Muscle of arm (tissue), 12 donors: ENCODE results near the gene CPB2. TPM values are rescaled to one million over a fixed set of nuclear protein-coding genes. Genes with fewer than 3 reads are reported as not detected.

Experiments
- DNase-seq: peaks from one replicate; pipeline ENCODE4 v3.0.0-alpha.2; 2013
- polyA plus RNA-seq, 12 donors: library from polyadenylated mRNA; unstranded; fragments of 120-200 nt; gene quantifications; one replicate each; pipeline ENCODE4 v1.2.1, GENCODE V29; 2013; ENCODE audit not compliant: insufficient read length in 12 of 12

CPB2 gene
- polyA plus RNA-seq, 12 donors = 0.11 to 1.4 (median 0.26) TPM; not detected in 6

DNA sequence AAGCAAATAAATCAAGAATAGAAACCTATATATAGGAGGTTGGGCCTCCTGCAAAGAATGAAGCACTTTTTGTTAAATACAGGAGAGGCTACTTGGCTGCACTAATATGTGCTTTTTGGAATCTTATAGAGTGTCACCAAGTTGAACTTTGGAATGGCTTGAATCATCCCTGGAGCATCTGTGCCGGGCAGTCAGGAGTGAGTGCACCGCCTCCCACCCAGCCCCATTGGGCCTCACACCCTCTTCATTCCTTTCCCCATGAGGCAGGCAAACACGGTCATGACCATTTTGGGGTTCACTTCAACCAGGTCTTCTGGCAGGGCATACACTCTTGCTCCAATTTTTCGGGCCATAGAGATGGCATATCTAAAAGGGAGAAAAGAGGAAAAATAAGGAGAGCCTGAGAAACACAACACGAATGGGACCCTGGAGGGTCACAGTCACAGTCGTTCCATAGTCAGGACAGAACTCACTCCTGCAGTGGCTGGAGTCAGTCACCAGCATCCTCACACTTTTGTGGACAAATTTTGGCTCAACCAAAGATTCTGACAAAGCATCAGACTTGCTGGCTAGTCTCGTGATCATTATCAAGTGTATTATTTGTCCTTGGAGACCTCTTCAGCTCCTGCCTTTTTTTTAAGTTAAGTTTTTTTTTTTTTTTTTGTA lies 22.7 kb upstream of the CPB2 start:
- DNase-seq = no peak

DNA sequence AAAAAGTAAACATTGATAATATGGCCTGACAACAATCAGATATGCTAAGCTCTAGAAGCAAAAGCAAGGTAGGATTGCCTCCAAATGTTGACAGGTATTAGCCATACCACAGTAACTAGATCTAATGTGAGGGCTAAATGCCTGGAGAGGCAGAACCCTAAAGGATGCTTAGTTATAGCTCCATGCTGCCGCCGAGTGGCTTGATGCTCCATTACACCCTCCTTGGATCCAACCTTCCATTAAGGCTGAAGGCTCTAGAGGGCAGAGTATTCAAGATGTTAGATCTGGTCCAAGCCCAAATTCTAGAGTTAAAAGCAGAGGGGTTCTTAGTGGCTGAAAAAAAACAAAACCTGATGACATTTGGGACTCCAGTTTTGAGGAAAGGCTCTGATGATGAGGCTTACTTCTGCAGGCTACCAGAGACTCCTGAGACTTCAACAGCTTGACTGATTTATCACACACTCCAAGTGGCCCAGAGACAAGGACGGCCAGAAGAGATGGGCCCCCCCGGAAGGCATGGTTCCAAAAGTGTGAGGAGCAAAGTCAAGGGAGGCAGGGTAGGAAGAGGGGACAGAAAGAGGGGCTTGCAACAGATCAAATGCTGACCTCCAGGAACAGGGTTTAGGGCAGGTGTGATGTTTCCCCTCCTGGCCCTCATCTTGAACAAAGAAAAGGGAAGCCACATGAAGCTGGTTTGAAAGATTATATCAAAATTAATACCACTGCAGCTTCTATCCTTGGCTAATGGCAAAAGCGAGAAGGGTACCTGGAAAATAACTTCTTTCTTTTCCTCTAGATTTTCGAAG lies 21.9 kb upstream of the CPB2 start:
- peak; percentile 36 for DNase-seq

DNA sequence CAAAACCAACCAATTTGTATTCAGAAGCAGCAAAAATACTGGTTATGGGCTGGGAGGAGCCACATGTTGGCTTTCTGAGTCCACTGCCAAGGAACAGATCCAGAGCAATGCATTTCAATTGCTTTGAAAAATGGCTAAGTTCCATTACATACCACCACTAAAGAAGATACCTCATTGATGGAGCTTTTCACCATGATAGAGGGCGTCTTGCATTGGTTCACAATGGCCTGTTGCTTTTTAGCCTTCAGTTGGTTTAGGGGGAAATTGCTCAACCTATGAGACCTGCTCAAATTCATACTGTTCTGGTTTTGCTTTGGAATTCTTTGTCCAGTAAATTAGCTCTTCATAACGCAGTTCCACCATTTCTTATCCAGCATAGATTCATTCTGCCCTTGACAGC lies 21.2 kb upstream of the CPB2 start:
- DNase-seq = no peak

DNA sequence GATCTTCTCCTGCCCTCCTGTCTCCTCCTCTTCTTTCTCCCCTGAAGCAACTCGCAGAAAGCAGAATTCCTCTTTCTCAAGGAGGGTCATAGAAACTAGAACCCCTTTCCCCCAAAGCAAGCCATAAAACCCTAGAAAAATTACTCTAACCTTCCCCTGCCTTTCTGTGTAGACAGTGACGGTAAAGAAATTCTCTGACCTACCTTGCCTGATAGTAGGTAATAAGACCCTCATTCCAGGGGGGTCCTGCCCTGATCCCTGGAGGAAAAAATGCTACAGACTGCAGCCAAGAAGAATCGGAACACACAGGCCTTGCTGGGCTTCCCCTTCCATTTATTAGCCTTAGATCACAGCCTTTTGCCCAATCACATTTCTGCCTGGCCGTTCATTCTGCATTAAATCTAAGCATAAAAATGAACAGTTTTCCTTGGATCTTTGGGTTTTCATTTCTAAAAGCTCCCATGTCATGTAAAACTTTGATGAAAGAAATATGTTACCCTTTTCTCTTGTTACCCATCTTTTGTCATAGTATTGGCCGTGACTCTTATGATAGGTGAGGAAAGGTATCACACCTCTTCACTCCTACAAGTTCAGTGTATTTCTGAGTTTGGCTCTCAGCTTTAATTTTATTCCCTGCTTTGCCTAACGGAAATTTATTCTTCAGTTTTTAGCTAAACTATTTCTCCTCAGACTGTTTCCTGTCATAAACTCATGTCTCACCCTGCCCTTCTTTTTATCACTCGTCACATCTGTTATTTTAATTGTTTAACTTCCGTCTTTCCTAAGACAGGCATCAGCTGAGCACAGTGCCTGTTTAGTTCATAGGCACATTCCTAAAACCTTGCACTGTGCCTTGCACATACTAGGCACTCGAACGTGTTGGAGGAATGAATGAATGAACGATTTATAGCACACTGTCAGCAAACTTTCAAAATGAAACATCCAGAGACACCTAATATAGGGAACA lies 20.4 kb upstream of the CPB2 start:
- DNase-seq = no peak

DNA sequence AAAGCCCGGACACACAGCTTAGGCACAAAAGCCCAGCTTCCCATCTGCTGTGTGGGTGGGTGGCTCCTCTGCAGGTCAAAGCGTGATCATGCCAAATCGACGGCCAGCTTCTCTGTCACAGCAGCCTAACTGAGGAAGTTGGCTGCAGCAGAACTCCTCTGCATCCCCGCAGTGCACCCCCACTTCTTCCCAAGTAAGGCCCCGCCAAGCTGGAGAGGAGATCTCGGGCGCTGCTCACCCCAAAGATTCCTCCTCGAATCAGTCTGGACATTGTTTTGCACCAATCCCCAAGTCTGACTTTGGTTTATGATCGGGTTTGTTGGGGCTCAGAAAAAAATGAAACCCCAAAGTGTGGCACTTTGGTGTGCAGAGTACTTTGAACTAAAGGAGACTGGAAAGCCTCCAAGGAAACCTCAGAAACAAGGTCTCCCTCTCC lies 19.7 kb upstream of the CPB2 start:
- no peak for DNase-seq

DNA sequence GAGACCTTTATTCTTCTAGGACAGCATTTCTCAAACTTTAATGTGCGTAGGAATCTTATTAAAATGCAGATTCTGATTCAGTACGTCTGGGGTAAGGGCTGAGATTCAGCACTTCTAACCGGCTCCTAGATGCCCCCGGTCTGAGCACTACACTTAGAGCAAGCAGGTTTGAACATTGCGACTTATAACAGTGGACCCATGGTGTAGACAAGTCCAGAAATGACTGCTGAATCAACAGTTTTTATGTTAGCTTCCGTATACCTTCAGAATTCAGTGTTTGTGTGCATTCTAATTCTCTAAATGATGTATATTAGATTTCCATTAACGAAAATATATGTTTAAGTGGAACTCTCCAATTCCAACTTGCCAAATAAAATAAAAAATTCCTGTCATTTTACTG lies 17.5 kb upstream of the CPB2 start:
- no peak for DNase-seq

DNA sequence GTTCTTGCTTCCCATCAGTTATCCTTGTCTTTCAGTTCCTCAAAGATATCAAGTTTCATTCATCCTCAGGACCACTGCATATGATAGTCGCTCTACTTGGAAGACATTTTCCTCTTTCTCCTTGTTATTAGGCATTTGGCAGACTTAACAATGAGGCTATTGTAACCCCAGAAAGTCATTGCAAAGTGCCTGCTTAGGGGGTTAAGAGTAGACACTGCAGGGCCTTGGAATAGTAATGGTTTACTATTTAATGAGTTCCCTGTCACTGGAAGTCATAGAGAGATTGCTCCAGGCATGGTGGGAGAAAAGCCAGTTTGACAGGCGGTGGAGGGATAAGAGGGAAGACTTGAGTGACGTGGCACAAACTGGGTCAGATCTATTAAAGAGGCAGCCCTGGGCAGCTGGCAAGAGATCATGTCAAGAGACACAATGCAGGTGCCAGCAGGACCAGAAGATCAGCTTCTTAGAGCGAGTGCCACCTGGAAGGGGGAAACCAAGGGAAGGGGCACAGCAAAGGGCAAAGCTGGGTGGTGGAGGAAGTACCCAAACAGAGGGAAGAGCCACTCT lies 16.8 kb upstream of the CPB2 start:
- no peak for DNase-seq

DNA sequence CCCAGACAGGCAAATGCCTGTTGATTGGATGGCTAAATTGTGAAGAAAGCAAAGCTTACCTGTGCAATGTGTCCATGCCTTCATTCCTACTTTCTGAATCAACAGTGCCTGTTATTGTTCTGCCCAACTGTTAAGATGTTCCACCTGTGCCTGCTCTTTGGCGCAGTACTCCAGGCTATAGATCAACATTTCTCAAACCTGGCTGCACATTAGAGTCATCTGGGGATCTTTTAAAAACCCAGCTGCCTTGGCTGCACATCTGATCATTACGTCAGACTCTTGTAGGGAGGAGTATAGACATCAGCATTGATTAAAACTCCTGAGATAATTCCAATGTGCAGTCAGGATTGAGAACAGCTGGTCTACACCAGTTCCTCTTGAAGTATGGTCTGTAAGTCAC lies 16.2 kb upstream of the CPB2 start:
- no peak for DNase-seq

DNA sequence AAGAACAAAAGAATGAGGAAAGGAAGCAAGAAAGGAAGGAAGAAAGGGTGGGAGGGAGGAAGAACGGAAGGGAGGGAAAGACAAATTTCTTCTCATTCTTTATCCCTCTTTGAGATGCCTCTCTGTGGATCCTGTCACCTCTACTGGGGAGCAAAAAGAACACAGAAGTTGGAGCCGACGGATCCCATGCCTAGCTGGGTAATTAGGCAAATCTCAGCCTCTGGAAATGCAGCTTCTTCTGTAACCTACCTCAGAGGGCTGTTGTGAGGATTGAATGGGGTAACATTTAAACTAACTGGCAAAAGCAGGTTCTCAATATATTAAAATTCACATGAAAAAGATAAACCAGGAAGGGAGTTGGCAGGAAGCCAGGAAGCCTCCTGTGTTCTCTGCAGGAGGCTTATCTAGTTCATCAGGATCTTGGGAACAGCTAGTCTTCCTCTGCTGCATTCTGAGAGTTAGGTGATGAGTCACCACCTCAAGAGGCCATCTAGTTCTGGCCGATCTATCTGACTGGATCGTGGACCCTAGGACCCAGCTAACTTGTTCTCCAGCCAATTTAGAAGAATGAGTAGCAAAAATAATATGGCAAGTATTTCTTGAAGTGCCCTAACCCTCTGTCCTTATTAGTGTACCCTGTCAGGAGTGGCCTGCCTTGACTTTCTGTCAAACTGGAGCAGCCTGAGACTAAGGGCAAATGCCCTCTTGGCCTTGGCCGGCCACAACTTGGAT lies 15.2 kb upstream of the CPB2 start:
- DNase-seq = no peak

DNA sequence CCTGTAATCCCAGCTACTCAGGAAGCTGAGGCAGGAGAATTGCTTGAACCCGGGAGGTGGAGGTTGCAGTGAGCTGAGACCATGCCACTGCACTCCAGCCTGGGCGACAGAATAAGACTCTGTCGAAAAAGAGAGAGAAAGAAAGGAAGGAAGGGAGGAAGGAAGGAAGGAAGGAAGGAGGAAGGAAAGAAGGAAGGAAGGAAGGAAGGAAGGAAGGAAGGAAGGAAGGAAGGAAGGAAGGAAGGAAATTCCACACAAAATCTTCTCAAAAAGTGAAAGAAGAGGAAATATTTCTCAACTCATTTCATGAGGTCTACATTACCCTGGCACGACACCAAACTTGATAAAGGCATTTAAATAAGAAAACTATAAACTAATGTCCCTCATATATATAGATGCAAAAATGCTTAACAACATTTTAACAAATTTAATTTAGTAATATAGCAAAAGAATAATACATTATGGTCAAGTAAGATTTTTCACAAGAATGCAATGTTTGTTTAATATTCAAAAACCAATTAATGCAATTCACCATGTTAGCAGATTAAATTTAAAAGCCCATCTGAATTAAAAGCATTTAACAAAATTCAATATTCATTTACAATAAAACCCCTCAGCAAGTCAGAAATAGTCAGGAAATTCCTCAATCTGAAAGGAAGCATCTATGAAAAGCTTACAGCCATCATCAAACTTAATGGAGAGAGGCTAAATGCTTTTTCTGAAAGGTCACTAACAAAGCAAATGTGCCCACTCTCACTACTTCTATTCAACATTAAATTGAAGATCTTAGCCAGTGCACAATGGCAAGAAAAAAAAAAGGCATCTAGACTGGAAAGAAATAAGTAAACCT lies 12.0 kb upstream of the CPB2 start:
- no peak for DNase-seq

DNA sequence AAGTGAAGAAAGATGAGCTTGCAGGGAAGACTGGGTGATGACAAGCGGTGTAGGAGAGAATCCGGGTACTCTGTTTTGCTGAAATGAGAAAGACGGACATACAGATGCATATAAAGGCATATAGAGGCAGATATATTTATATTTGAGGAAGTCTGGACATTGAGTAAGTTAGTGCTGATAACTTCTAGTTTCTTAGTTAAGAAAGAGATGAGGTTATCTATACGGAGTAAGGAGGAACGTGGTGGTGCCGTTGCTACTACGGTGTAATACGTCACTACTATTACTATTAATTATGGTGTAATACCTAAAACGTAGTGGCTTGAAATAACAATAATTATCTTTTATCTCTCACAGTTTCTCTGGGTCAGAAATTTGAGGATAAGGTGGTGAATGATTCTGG lies 9.8 kb upstream of the CPB2 start:
- DNase-seq = no peak

DNA sequence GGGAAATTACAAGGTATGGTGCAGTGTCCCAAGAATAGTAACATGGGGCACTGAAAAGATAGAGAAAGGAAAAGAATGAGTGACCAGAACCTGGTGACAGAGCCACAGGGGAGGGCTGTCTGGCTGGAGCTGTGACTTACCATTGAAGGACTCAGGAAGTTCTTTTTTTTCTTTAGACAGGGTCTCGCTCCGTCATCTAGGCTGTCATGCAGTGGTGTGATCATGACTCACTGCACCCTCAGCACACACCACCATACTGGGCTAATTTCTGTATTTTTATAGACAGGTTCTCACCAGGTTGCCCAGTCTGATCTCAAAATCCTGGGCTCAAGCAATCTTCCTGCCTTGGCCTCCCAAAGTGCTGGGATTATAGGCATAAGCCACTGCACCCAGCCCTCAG lies 8.8 kb upstream of the CPB2 start:
- no peak for DNase-seq

DNA sequence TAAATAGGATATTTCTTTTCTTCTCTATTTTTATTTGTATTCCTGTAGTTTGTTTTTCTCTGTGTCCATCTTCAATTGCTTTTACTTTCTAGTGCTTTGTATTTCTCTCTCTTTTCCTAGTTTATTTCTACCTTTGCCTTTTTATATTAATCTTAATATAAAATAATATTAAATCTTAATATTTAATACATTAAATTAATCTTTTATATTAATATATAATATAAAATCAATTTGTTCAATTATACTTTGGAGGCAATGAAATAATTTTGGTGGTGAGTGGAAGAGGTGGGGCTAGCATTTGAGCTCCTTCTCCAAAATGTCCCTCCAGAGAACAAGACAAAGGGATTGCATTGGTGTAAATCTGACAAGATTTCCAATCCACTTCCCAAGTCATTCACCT lies 6.3 kb upstream of the CPB2 start:
- DNase-seq = no peak

DNA sequence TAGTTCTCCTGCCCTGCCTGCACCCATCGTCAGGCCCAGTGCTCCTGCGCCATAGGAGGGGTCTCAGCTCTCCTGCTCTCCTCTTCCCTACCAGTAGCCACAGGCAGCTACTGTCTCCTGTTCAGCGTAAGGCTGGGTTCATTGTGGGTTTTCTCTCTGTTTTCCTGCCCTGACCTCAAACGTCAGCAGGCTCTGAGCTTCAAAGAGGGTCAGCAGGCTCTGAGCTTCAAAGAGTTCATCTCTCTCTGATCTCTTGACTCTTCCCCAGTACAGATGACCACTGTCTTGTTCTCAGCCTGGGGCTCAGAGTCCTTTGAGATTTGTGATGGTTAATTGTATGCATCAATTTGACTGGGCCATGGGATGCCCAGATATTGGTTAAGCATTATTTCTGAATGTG lies 4.6 kb upstream of the CPB2 start:
- no peak for DNase-seq

DNA sequence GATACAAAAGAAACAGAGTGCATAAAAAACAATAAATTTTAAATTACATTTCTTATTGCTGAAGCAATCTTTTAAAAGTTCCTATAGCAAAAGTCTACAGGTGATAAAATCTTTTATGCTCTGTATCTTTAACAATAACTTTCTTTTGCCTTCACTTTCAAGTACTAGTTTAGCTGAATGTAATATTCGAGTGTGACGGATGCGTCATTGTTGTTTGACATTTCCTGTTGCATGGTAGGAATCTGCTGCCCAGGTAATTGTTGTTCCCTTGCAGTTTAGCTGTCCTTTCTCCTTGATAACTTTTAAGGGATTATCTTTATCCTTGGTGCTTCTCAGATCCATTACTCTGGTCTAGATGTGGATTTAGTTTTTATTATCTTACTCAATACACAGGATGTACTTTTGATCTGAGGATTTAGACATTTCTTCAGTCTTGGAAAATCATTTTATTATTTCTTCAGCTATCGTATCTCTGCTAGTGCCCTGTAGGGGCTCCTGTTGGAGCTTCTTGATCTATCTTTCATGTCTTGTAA lies 2.1 kb upstream of the CPB2 start:
- DNase-seq = no peak

DNA sequence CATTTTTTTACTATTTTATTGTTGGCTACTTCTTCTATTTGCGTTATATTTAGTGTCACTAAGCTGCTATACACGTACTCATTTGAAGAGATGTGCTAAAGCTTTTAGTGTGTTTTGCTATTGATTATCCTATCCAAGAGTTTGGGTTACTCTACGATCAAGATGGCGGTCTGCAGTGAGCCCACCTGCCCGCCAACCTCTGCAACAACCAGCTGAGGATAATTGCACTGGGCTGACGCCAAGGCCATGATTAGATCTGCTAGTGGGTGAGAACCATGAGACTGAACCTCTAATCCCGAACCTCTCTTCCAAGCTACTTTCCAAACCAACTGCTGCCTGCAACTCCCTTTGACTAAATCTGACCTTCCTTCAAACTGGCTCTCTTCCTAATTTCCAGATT lies 1.8 kb downstream of the CPB2 start:
- no peak for DNase-seq

DNA sequence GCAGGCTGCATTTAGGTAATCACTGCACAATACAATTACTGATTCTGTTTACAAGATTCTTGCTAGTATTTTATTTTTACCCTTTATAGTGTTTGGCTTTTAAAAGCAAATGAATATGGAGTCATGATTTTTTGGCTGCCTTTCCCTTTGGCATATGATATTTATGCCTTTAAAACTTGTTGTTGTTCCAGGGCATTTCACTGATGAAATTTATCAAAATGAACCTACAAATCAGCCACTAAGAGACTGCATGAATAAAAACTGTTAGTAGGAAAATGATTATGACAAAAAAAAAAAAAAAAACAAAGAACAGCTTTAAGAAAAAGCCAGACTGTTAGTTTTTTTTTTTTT lies 2.6 kb downstream of the CPB2 start:
- DNase-seq = no peak

DNA sequence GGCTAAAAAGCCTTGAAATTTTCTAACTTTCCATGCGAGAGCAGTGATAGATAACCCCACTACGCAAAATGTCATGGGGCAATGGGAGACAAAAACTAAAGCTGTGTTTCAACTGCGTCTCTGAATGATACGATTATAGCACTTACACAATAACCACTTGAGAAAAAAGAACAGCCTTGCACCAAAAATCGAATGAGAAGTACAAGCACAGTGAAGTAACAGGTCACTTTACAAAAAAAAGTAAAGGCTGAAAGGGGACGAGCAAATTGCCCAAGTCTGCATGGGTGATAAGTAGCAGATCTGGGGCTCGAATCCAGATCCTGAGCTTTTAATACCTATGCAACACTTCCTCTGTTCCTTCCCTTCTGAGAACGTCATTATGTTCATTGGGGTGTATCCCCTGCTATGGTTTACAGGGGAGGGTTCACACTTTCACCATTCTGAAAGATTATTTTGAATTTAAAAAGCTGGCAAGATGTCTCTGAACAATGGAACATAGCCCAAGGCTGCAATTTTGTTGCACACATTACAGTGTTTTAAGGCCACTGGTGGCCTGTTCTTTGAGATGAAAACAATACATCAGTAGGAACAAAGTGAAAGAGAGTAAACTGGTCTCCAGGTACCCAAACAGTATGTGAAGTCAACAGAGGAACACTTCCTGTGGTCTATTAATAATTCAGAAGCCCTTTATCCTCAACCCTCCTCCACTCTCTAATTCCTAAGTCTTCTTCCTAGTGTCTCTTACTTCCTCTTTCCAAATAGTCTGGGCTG lies 3.2 kb downstream of the CPB2 start:
- no peak for DNase-seq

DNA sequence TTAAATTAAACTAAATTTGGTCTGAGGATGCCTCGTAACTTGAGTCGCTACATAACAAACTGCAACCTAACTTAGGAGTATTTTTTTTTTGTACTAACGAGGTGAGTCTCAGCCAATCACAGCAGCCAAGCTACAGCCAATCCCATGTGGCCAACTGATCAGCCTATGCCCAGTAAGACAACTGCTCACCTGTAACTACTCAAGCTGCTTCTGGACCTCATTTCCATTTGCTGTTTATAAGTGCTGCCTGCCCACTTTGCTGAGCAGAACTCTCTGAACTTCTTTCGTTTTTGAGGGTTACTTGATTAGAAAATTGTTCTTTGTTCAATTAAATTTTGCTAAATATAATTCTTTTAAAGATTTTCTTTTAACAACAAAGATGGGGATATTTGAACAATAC lies 3.8 kb downstream of the CPB2 start:
- DNase-seq = no peak
